Measurements from ENCODE around the gene ENHO.

Gene ENHO

GRCh38 chr9:34502891-34503290 is 19.9 kb downstream of the ENHO start:
- H3K27ac ChIP-seq (replicated peaks) = no peak overlapping the region
- DNase-seq (ENCODE audit: low read depth in 1 of 2, low spot score in 1 of 2) = no peak
- TF ChIP-seq GABPA (IDR thresholded peaks at IDR 0.05; ENCODE audit: low read depth) (no peak), REST (IDR thresholded peaks at IDR 0.05; ENCODE audit: insufficient replicate concordance, low read depth) (no peak)
- H3K27me3 ChIP-seq (ENCODE audit: insufficient read depth, poor library complexity, severe bottlenecking) = peaks cover 5% of the 10 kb centered on the region
- H3K4me3 ChIP-seq (replicated peaks; ENCODE audit: insufficient read depth, low read length) = no peak overlapping the region

- Histone ChIP-seq H3K27me3 (ENCODE audit: insufficient read depth, poor library complexity, severe bottlenecking) (peaks cover 6% of the 10 kb centered on the region), H3K27ac (replicated peaks) (no peak overlapping the region), H3K4me3 (replicated peaks; ENCODE audit: insufficient read depth, low read length) (no peak overlapping the region)
- DNase-seq (ENCODE audit: low read depth in 1 of 2, low spot score in 1 of 2) = no peak
- TF ChIP-seq REST (IDR thresholded peaks at IDR 0.05; ENCODE audit: insufficient replicate concordance, low read depth) (no peak), GABPA (IDR thresholded peaks at IDR 0.05; ENCODE audit: low read depth) (no peak), POLR2AphosphoS5 (IDR thresholded peaks at IDR 0.05; ENCODE audit: low read depth) (no peak), SPI1 (IDR thresholded peaks at IDR 0.05; ENCODE audit: borderline replicate concordance, low read depth) (no peak)
- TF ChIP-seq, protein P1, sequence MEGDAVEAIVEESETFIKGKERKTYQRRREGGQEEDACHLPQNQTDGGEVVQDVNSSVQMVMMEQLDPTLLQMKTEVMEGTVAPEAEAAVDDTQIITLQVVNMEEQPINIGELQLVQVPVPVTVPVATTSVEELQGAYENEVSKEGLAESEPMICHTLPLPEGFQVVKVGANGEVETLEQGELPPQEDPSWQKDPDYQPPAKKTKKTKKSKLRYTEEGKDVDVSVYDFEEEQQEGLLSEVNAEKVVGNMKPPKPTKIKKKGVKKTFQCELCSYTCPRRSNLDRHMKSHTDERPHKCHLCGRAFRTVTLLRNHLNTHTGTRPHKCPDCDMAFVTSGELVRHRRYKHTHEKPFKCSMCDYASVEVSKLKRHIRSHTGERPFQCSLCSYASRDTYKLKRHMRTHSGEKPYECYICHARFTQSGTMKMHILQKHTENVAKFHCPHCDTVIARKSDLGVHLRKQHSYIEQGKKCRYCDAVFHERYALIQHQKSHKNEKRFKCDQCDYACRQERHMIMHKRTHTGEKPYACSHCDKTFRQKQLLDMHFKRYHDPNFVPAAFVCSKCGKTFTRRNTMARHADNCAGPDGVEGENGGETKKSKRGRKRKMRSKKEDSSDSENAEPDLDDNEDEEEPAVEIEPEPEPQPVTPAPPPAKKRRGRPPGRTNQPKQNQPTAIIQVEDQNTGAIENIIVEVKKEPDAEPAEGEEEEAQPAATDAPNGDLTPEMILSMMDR (IDR thresholded peaks at IDR 0.05; ENCODE audit: insufficient read depth, low read length) = no peak
These were observed 20.3 kb downstream of the ENHO start for GRCh38 chr9:34502471-34502870.

- Histone ChIP-seq H3K27ac (replicated peaks) (no peak overlapping the region), H3K27me3 (ENCODE audit: insufficient read depth, poor library complexity, severe bottlenecking) (peaks cover 6% of the 10 kb centered on the region), H3K4me3 (replicated peaks; ENCODE audit: insufficient read depth, low read length) (no peak overlapping the region)
- TF ChIP-seq GABPA (IDR thresholded peaks at IDR 0.05; ENCODE audit: low read depth) (no peak), POLR2AphosphoS5 (IDR thresholded peaks at IDR 0.05; ENCODE audit: low read depth) (no peak), SPI1 (IDR thresholded peaks at IDR 0.05; ENCODE audit: borderline replicate concordance, low read depth) (no peak), REST (IDR thresholded peaks at IDR 0.05; ENCODE audit: insufficient replicate concordance, low read depth) (no peak)
- TF ChIP-seq, protein P1 (IDR thresholded peaks at IDR 0.05; ENCODE audit: insufficient read depth, low read length) = no peak
- DNase-seq (ENCODE audit: low read depth in 1 of 2, low spot score in 1 of 2) = no peak
These were observed 20.8 kb downstream of the ENHO start for GRCh38 chr9:34501889-34502425.
